ENCODE results near the gene RPS27L.
"Not testable (repeated sequence)": the region's sequence is repeated elsewhere in the genome, so short reads cannot be mapped to it uniquely, and the experiment has no call there.

The RPS27L gene

GRCh38 chr15:63109498-63109897, 47.8 kb downstream of the RPS27L start:
- peaks cover 13% of the 10 kb centered on the region; the same call in 1 of the 2 replicates for H3K9me3 ChIP-seq (ENCODE audit: insufficient read depth, low read length)
- H3K36me3 ChIP-seq (ENCODE audit: insufficient read depth, insufficient read length, low read length): no peaks in the 10 kb centered on the region

GRCh38 chr15:63107895-63108546, 49.3 kb downstream of the RPS27L start:
- H3K9me3 ChIP-seq (ENCODE audit: insufficient read depth, low read length): peaks cover 13% of the 10 kb centered on the region; the same call in 1 of the 2 replicates
- H3K27me3 ChIP-seq (ENCODE audit: insufficient read depth, insufficient read length): no peaks in the 10 kb centered on the region
- no peaks in the 10 kb centered on the region for H3K36me3 ChIP-seq (ENCODE audit: insufficient read depth, insufficient read length, low read length)
- TF ChIP-seq SUZ12 (IDR thresholded peaks at IDR 0.05; ENCODE audit: extremely low read depth, insufficient read depth, insufficient read length): no peak
- no peak for TF ChIP-seq YY1 (IDR thresholded peaks at IDR 0.05; ENCODE audit: insufficient read depth, insufficient read length)
- no peak for TF ChIP-seq ZNF274 (IDR thresholded peaks at IDR 0.05; ENCODE audit: low read depth, low read length)
- no peak overlapping the region for H3K4me3 ChIP-seq (ENCODE audit: insufficient read length, low read depth)
- H3K9ac ChIP-seq (ENCODE audit: insufficient read length, low read depth): no peak overlapping the region
- no peak for DNase-seq (ENCODE audit: low read depth, low spot score)
- no peaks in the 10 kb centered on the region for H3K4me1 ChIP-seq (ENCODE audit: insufficient read depth, insufficient read length)

More at GRCh38 chr15:63109498-63109897, 47.8 kb downstream of the RPS27L start:
- Histone ChIP-seq H3K27me3 (ENCODE audit: insufficient read depth, insufficient read length) (no peaks in the 10 kb centered on the region), H3K4me1 (ENCODE audit: insufficient read depth, insufficient read length) (no peaks in the 10 kb centered on the region), H3K9ac (ENCODE audit: insufficient read length, low read depth) (no peak overlapping the region), H3K4me3 (ENCODE audit: insufficient read length, low read depth) (no peak overlapping the region)
- TF ChIP-seq SUZ12 (IDR thresholded peaks at IDR 0.05; ENCODE audit: extremely low read depth, insufficient read depth, insufficient read length) (no peak), YY1 (IDR thresholded peaks at IDR 0.05; ENCODE audit: insufficient read depth, insufficient read length) (no peak), ZNF274 (IDR thresholded peaks at IDR 0.05; ENCODE audit: low read depth, low read length) (no peak)
- DNase-seq (ENCODE audit: low read depth, low spot score): no peak

DNA sequence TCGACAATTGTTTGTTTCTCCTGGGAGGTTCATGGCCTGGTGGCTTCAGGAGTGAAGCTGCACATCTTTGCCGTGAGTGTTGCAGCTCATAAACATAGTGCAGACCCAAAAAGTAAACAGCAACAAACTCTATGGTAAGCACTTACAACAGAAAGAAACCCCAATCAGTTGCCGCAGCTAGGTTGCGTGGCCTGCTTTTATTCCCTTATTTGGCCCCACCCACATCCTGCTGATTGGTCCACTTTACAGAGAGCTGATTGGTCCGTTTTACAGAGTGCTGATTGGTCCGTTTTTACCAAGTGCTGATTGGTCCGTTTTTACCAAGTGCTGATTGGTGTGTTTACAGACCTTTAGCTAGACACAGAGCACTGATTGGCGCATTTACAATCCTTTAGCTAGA, 51.9 kb downstream of the RPS27L start:
- H3K27me3 ChIP-seq (ENCODE audit: insufficient read depth, insufficient read length); H3K36me3 ChIP-seq (ENCODE audit: insufficient read depth, insufficient read length, low read length); H3K4me3 ChIP-seq (ENCODE audit: insufficient read length, low read depth); H3K9ac ChIP-seq (ENCODE audit: insufficient read length, low read depth); H3K4me1 ChIP-seq (ENCODE audit: insufficient read depth, insufficient read length); DNase-seq (ENCODE audit: low read depth, low spot score): not testable (repeated sequence)
- peaks cover 22% of the 10 kb centered on the region; the same call in 1 of the 2 replicates for H3K9me3 ChIP-seq (ENCODE audit: insufficient read depth, low read length)

- H3K9ac ChIP-seq (ENCODE audit: insufficient read length, low read depth): no peak overlapping the region
These were observed 52.5 kb downstream of the RPS27L start for GRCh38 chr15:63104727-63105126.

DNA sequence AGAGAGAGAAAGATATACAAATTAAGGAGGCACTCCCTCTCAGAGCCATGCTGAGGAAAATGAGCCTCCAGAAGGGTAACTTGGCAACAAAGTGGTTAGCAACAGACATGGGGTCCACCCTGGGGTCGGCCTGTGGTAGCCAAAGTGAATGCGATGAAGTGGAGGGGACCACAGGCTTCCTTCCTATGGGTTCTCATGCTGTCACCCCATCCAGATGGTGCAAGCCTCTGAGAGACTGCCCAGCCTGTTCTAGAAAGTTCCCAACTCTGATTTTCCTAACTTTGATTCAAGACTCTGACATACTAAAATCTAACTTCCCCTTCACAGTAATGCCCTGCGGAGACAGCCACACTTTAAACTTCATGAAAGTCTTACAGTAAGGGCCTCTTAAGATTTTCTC, 53.9 kb downstream of the RPS27L start:
- Histone ChIP-seq H3K9me3 (ENCODE audit: insufficient read depth, low read length) (peaks cover 22% of the 10 kb centered on the region; the same call in 1 of the 2 replicates), H3K4me3 (ENCODE audit: insufficient read length, low read depth) (no peak overlapping the region), H3K4me1 (ENCODE audit: insufficient read depth, insufficient read length) (no peaks in the 10 kb centered on the region), H3K9ac (ENCODE audit: insufficient read length, low read depth) (no peak overlapping the region), H3K27me3 (ENCODE audit: insufficient read depth, insufficient read length) (no peaks in the 10 kb centered on the region), H3K36me3 (ENCODE audit: insufficient read depth, insufficient read length, low read length) (no peaks in the 10 kb centered on the region)
- TF ChIP-seq SUZ12 (IDR thresholded peaks at IDR 0.05; ENCODE audit: extremely low read depth, insufficient read depth, insufficient read length) (no peak), ZNF274 (IDR thresholded peaks at IDR 0.05; ENCODE audit: low read depth, low read length) (no peak), YY1 (IDR thresholded peaks at IDR 0.05; ENCODE audit: insufficient read depth, insufficient read length) (no peak)
- DNase-seq (ENCODE audit: low read depth, low spot score): no peak

More at GRCh38 chr15:63104727-63105126, 52.5 kb downstream of the RPS27L start:
- Histone ChIP-seq H3K9me3 (ENCODE audit: insufficient read depth, low read length) (peaks cover 22% of the 10 kb centered on the region; the same call in 1 of the 2 replicates), H3K4me3 (ENCODE audit: insufficient read length, low read depth) (no peak overlapping the region), H3K27me3 (ENCODE audit: insufficient read depth, insufficient read length) (no peaks in the 10 kb centered on the region), H3K4me1 (ENCODE audit: insufficient read depth, insufficient read length) (no peaks in the 10 kb centered on the region), H3K36me3 (ENCODE audit: insufficient read depth, insufficient read length, low read length) (no peaks in the 10 kb centered on the region)
- TF ChIP-seq YY1 (IDR thresholded peaks at IDR 0.05; ENCODE audit: insufficient read depth, insufficient read length): no peak
- TF ChIP-seq ZNF274 (IDR thresholded peaks at IDR 0.05; ENCODE audit: low read depth, low read length): no peak
- DNase-seq (ENCODE audit: low read depth, low spot score): no peak

DNA sequence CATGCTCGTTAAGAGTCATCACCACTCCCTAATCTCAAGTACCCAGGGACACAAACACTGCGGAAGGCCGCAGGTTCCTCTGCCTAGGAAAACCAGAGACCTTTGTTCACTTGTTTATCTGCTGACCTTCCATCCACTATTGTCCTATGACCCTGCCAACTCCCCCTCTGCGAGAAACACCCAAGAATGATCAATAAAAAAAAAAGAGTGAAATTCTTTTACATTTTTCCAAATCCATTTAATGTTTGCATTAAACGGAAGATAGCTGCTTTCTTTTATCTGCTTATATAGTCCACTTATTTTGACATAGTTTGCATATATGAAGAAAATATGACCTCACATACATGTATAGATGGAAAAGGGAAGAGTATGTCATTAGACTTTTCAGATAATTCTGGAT, 57.7 kb downstream of the RPS27L start:
- H3K9ac ChIP-seq (ENCODE audit: insufficient read length, low read depth); H3K4me1 ChIP-seq (ENCODE audit: insufficient read depth, insufficient read length); H3K36me3 ChIP-seq (ENCODE audit: insufficient read depth, insufficient read length, low read length); DNase-seq (ENCODE audit: low read depth, low spot score); H3K4me3 ChIP-seq (ENCODE audit: insufficient read length, low read depth); H3K27me3 ChIP-seq (ENCODE audit: insufficient read depth, insufficient read length): not testable (repeated sequence)
- peaks cover 22% of the 10 kb centered on the region for H3K9me3 ChIP-seq (ENCODE audit: insufficient read depth, low read length)

- not testable (repeated sequence) for H3K4me1 ChIP-seq (ENCODE audit: insufficient read depth, insufficient read length); H3K36me3 ChIP-seq (ENCODE audit: insufficient read depth, insufficient read length, low read length); H3K27me3 ChIP-seq (ENCODE audit: insufficient read depth, insufficient read length); H3K9ac ChIP-seq (ENCODE audit: insufficient read length, low read depth); H3K4me3 ChIP-seq (ENCODE audit: insufficient read length, low read depth); DNase-seq (ENCODE audit: low read depth, low spot score)
- H3K9me3 ChIP-seq (ENCODE audit: insufficient read depth, low read length): peaks cover 22% of the 10 kb centered on the region
These were observed 58.4 kb downstream of the RPS27L start for GRCh38 chr15:63098901-63099300.

All from NT2/D1 (cell line).